ENCODE data around the gene KCTD20. TPM values are rescaled to one million over a fixed set of nuclear protein-coding genes. Genes with fewer than 3 reads are reported as not detected.

The KCTD20 gene
- total and polyA plus RNA-seq, 4 donors, result 9.5 to 48.5 (median 32.2) TPM

GRCh38 chr6:36525346-36525745, 82.5 kb downstream of the KCTD20 start:
- Histone ChIP-seq H3K9me3 (ENCODE audit: control insufficient read depth in 4 of 4, low read length in 3 of 4) (no peaks in the 10 kb centered on the region), H3K4me1 (ENCODE audit: control insufficient read depth in 4 of 4, insufficient read depth in 4 of 4, low read length in 3 of 4) (peaks cover 6 to 25% (median 20%) of the 10 kb centered on the region in 4 donors), H3K9ac (ENCODE audit: low read depth in 1 of 2, low read length in 2 of 2) (no peak overlapping the region), H3K36me3 (ENCODE audit: control insufficient read depth in 4 of 4, insufficient read depth in 3 of 4, low read depth in 1 of 4, low read length in 3 of 4) (peaks cover 0 to 9% (median 7%) of the 10 kb centered on the region in 4 donors), H3K4me3 (ENCODE audit: low read depth in 1 of 3, low read length in 3 of 3) (no peak overlapping the region), H3K27me3 (ENCODE audit: control insufficient read depth in 4 of 4, insufficient read depth in 4 of 4, low read length in 3 of 4) (no peaks in the 10 kb centered on the region), H3K27ac (ENCODE audit: low read depth in 1 of 2, low read length in 2 of 2) (no peak overlapping the region)
- WGBS, result 31% methylated on average over 2 of the region's 2 CpGs
- no peak for DNase-seq (ENCODE audit: low spot score)
- TF ChIP-seq REST (IDR thresholded peaks at IDR 0.05) (no peak), HNF4A (conservative IDR thresholded peaks at IDR 0.05) (no peak), ATF3 (IDR thresholded peaks at IDR 0.05) (no peak), MAX (IDR thresholded peaks at IDR 0.05) (no peak), YY1 (IDR thresholded peaks at IDR 0.05) (no peak), FOXA1 (IDR thresholded peaks at IDR 0.05) (no peak), GABPA (IDR thresholded peaks at IDR 0.05 in 1 of 2, conservative IDR thresholded peaks at IDR 0.05 in 1 of 2) (no peak), NR2F2 (IDR thresholded peaks at IDR 0.05) (no peak)

GRCh38 chr6:36526066-36526465, 83.3 kb downstream of the KCTD20 start:
- H3K27ac ChIP-seq (ENCODE audit: low read depth in 1 of 2, low read length in 2 of 2), result no peak overlapping the region

GRCh38 chr6:36533321-36533720, 90.5 kb downstream of the KCTD20 start:
- Histone ChIP-seq H3K36me3 (ENCODE audit: control insufficient read depth in 4 of 4, insufficient read depth in 3 of 4, low read depth in 1 of 4, low read length in 3 of 4) (peaks cover 0 to 7% (median 1%) of the 10 kb centered on the region in 4 donors), H3K9me3 (ENCODE audit: control insufficient read depth in 4 of 4, low read length in 3 of 4) (no peaks in the 10 kb centered on the region), H3K9ac (ENCODE audit: low read depth in 1 of 2, low read length in 2 of 2) (no peak overlapping the region), H3K27me3 (ENCODE audit: control insufficient read depth in 4 of 4, insufficient read depth in 4 of 4, low read length in 3 of 4) (no peaks in the 10 kb centered on the region), H3K27ac (ENCODE audit: low read depth in 1 of 2, low read length in 2 of 2) (no peak overlapping the region), H3K4me1 (ENCODE audit: control insufficient read depth in 4 of 4, insufficient read depth in 4 of 4, low read length in 3 of 4) (no peaks in the 10 kb centered on the region), H3K4me3 (ENCODE audit: low read depth in 1 of 3, low read length in 3 of 3) (no peak overlapping the region)
- WGBS, result 76% methylated on average over 1 of the region's 1 CpG
- no peak for DNase-seq (ENCODE audit: low spot score)
- TF ChIP-seq NR2F2 (IDR thresholded peaks at IDR 0.05) (no peak), ATF3 (IDR thresholded peaks at IDR 0.05) (no peak), HNF4A (conservative IDR thresholded peaks at IDR 0.05) (no peak), RXRA (IDR thresholded peaks at IDR 0.05) (no peak), TAF1 (conservative IDR thresholded peaks at IDR 0.05) (no peak), JUND (IDR thresholded peaks at IDR 0.05) (no peak), RAD21 (IDR thresholded peaks at IDR 0.05) (no peak), EGR1 (IDR thresholded peaks at IDR 0.05; ENCODE audit: low read depth in 2 of 2) (no peak), GABPA (IDR thresholded peaks at IDR 0.05 in 1 of 2, conservative IDR thresholded peaks at IDR 0.05 in 1 of 2) (no peak)

More at GRCh38 chr6:36526066-36526465, 83.3 kb downstream of the KCTD20 start:
- peaks cover 0 to 6% (median 4%) of the 10 kb centered on the region in 4 donors for H3K36me3 ChIP-seq (ENCODE audit: control insufficient read depth in 4 of 4, insufficient read depth in 3 of 4, low read depth in 1 of 4, low read length in 3 of 4)
- H3K9me3 ChIP-seq (ENCODE audit: control insufficient read depth in 4 of 4, low read length in 3 of 4), result no peaks in the 10 kb centered on the region
- no peak for TF ChIP-seq EGR1 (IDR thresholded peaks at IDR 0.05; ENCODE audit: low read depth in 2 of 2)
- peaks cover 6 to 25% (median 20%) of the 10 kb centered on the region in 4 donors for H3K4me1 ChIP-seq (ENCODE audit: control insufficient read depth in 4 of 4, insufficient read depth in 4 of 4, low read length in 3 of 4)
- DNase-seq (ENCODE audit: low spot score), result no peak
- H3K4me3 ChIP-seq (ENCODE audit: low read depth in 1 of 3, low read length in 3 of 3), result no peak overlapping the region
- no peaks in the 10 kb centered on the region for H3K27me3 ChIP-seq (ENCODE audit: control insufficient read depth in 4 of 4, insufficient read depth in 4 of 4, low read length in 3 of 4)
- H3K9ac ChIP-seq (ENCODE audit: low read depth in 1 of 2, low read length in 2 of 2), result no peak overlapping the region
- 92% methylated on average over 2 of the region's 2 CpGs for WGBS

Measured in liver (tissue), 9 donors.